PC-3 (cell line): ENCODE data around the gene RPL39. TPM values are rescaled to one million over a fixed set of nuclear protein-coding genes. Genes with fewer than 3 reads are reported as not detected.
"Not testable (repeated sequence)": the region's sequence is repeated elsewhere in the genome, so short reads cannot be mapped to it uniquely, and the experiment has no call there.

Experiments used
- ATAC-seq: fragments of 200-7000 bp; cut with Tn5 transposase; 2 replicates; pipeline ENCODE4 v1.9.1; 2020; ENCODE audit warnings: mild to moderate bottlenecking, moderate library complexity
- BruUV-seq: library from RNA; stranded (reverse); fragments of 400-500 nt; replicated peaks from 2 replicates; lab custom pipeline; 2021; lab: Mats Ljungman, UMichigan
- CTCF ChIA-PET: fragments of 300-600 bp; sonication (Branson Sonifier 250); formaldehyde crosslinking; loops from one replicate; lab custom pipeline; 2022; ENCODE audit warnings: antibody characterized with exemption; lab: Charles Lee
- POLR2A ChIA-PET: fragments of 300-600 bp; sonication (Branson Sonifier 250); formaldehyde crosslinking; loops from one replicate; lab custom pipeline; 2022; ENCODE audit warnings: antibody characterized with exemption; ENCODE audit not compliant: unreplicated experiment; lab: Charles Lee
- DNase-seq: peaks from one replicate; pipeline ENCODE4 v3.0.0-alpha.2; 2015
- H2AFZ ChIP-seq: fragments of 300-600 bp; sonication (generic); 2 replicates; pipeline ENCODE4 v1.6.0; 2016; ENCODE audit warnings: antibody characterized with exemption, low read length
- H3F3A ChIP-seq: fragments of 300-600 bp; sonication (generic); one replicate; pipeline ENCODE4 v1.6.0; 2017; ENCODE audit warnings: antibody characterized with exemption, low read length, control low read depth, mild to moderate bottlenecking; ENCODE audit not compliant: unreplicated experiment
- H3K27ac ChIP-seq: fragments of 300-600 bp; sonication (generic); 2 replicates; pipeline ENCODE4 v1.5.1; 2016; ENCODE audit warnings: mild to moderate bottlenecking, low read length
- H3K27me3 ChIP-seq: fragments of 300-600 bp; sonication (generic); 2 replicates; pipeline ENCODE4 v1.6.1; 2016; ENCODE audit warnings: low read length, mixed read lengths
- H3K36me3 ChIP-seq: fragments of 300-600 bp; sonication (generic); 2 replicates; pipeline ENCODE4 v1.6.1; 2016; ENCODE audit warnings: low read depth, mixed run types, low read length, mixed read lengths
- H3K4me1 ChIP-seq: fragments of 300-600 bp; sonication (generic); 2 replicates; pipeline ENCODE4 v1.5.1; 2016; ENCODE audit warnings: low read length; ENCODE audit not compliant: insufficient read depth
- H3K4me2 ChIP-seq: fragments of 300-600 bp; sonication (generic); 2 replicates; pipeline ENCODE4 v1.6.0; 2016; ENCODE audit warnings: low read length
- H3K4me3 ChIP-seq: fragments of 300-600 bp; sonication (generic); 2 replicates; pipeline ENCODE4 v1.5.1; 2016; ENCODE audit warnings: mild to moderate bottlenecking, low read length, mixed read lengths
- H3K79me2 ChIP-seq: fragments of 300-600 bp; sonication (generic); 2 replicates; pipeline ENCODE4 v1.6.1; 2017; ENCODE audit warnings: low read length, mixed read lengths
- H3K9ac ChIP-seq: fragments of 300-600 bp; sonication (generic); 2 replicates; pipeline ENCODE4 v1.6.0; 2016; ENCODE audit warnings: mild to moderate bottlenecking, low read length
- H3K9me2 ChIP-seq: fragments of 300-600 bp; sonication (generic); replicated peaks from 2 replicates; pipeline ENCODE4 v1.6.1; 2016; ENCODE audit warnings: mixed run types, low read length, mixed read lengths
- H3K9me3 ChIP-seq: fragments of 300-600 bp; sonication (generic); 2 replicates; pipeline ENCODE4 v1.6.1; 2016; ENCODE audit warnings: low read length, mixed read lengths
- H4K20me1 ChIP-seq: fragments of 300-600 bp; sonication (generic); 2 replicates; pipeline ENCODE4 v1.6.1; 2016; ENCODE audit warnings: low read length, mixed read lengths
- CTCF ChIP-seq: fragments of 300-600 bp; sonication (generic); conservative IDR thresholded peaks from 2 replicates; pipeline ENCODE4 v1.5.1; 2017; ENCODE audit warnings: antibody characterized with exemption, low read depth, mild to moderate bottlenecking, low read length
- EZH2 ChIP-seq: fragments of 300-600 bp; sonication (generic); IDR thresholded peaks from one replicate; pipeline ENCODE4 v1.6.1; 2017; ENCODE audit warnings: antibody characterized with exemption, mild to moderate bottlenecking, low read length; ENCODE audit not compliant: unreplicated experiment
- EZH2phosphoT487 ChIP-seq: fragments of 300-600 bp; sonication (generic); IDR thresholded peaks from 2 replicates; pipeline ENCODE4 v1.6.1; 2018; ENCODE audit warnings: mild to moderate bottlenecking, antibody characterized with exemption, low read length, borderline replicate concordance
- intact Hi-C: fragments of 100-400 bp; cut with micrococcal nuclease; formaldehyde crosslinking; loops from 2 replicates; pipeline ENCODE4 v1.9.0; 2023
- total RNA-seq: library from RNA; depleted of rRNA; stranded (reverse); fragments of >200 nt; gene quantifications from 2 replicates; pipeline ENCODE4 v1.2.3, GENCODE V29; 2014

The RPL39 gene
- total RNA-seq, 1 experiment from 2014 or later = 1,578 TPM

- CTCF ChIA-PET = no interaction called here
- intact Hi-C loops = no loop called here
- Histone ChIP-seq H3K79me2 (no peaks in the 10 kb centered on the region), H4K20me1 (no peaks in the 10 kb centered on the region), H3K27me3 (no peaks in the 10 kb centered on the region), H3K4me1 (peaks cover 6% of the 10 kb centered on the region), H3K4me3 (no peak overlapping the region), H3K4me2 (no peak overlapping the region), H3K36me3 (no peaks in the 10 kb centered on the region), H2AFZ (no peak overlapping the region), H3K9me2 (no peaks in the 10 kb centered on the region), H3F3A (no peaks in the 10 kb centered on the region), H3K27ac (no peak overlapping the region), H3K9me3 (no peaks in the 10 kb centered on the region), H3K9ac (no peak overlapping the region)
- POLR2A ChIA-PET = no interaction called here
- peak; percentile 65 for TF ChIP-seq CTCF
- no peak for TF ChIP-seq EZH2
- TF ChIP-seq EZH2phosphoT487 = no peak
- BruUV-seq = no TSS peak
- no peak for ATAC-seq
- peak; percentile 70 for DNase-seq
Measured at GRCh38 chrX:119753639-119754257, 37.7 kb downstream of the RPL39 start.

- no TSS peak for BruUV-seq
- ATAC-seq = no peak
- no peaks in the 10 kb centered on the region for H3K36me3 ChIP-seq
- no peaks in the 10 kb centered on the region for H3K9me2 ChIP-seq
- H3K4me2 ChIP-seq = no peak overlapping the region
- no peak for TF ChIP-seq EZH2
- TF ChIP-seq EZH2phosphoT487 = no peak
- no peak for TF ChIP-seq CTCF
- no peaks in the 10 kb centered on the region for H3F3A ChIP-seq
- no peaks in the 10 kb centered on the region for H3K27me3 ChIP-seq
- no peak overlapping the region for H3K27ac ChIP-seq
- H2AFZ ChIP-seq = no peak overlapping the region
- H3K79me2 ChIP-seq = no peaks in the 10 kb centered on the region
- ChIA-PET CTCF (interaction anchor here (0.6 kb wide), 1 partner anchor 70 kb away, joined by 8 read pairs; no protein-coding TSS in a partner anchor), POLR2A (no interaction called here)
- intact Hi-C loops = no loop called here
- no peak for DNase-seq
- H4K20me1 ChIP-seq = no peaks in the 10 kb centered on the region
- H3K9ac ChIP-seq = no peak overlapping the region
- peaks cover 6% of the 10 kb centered on the region for H3K4me1 ChIP-seq
- no peak overlapping the region for H3K4me3 ChIP-seq
- no peaks in the 10 kb centered on the region for H3K9me3 ChIP-seq
Measured at GRCh38 chrX:119753001-119753400, 38.4 kb downstream of the RPL39 start.

GRCh38 chrX:119750751-119751150 lies 40.7 kb downstream of the RPL39 start:
- H3K9ac ChIP-seq, H3F3A ChIP-seq, H3K27me3 ChIP-seq, H3K4me1 ChIP-seq, intact Hi-C loops, H3K4me3 ChIP-seq, H3K9me3 ChIP-seq, ATAC-seq, H3K79me2 ChIP-seq, H4K20me1 ChIP-seq, POLR2A ChIA-PET, H3K36me3 ChIP-seq, BruUV-seq, H3K9me2 ChIP-seq, H3K27ac ChIP-seq, DNase-seq, H2AFZ ChIP-seq, CTCF ChIA-PET, H3K4me2 ChIP-seq: not testable (repeated sequence)

- H3K79me2 ChIP-seq, H3K4me1 ChIP-seq, H3F3A ChIP-seq, H3K9ac ChIP-seq, CTCF ChIA-PET, H3K27ac ChIP-seq, H4K20me1 ChIP-seq, H2AFZ ChIP-seq, H3K27me3 ChIP-seq, H3K9me3 ChIP-seq, H3K4me2 ChIP-seq, ATAC-seq, BruUV-seq, H3K9me2 ChIP-seq, POLR2A ChIA-PET, DNase-seq, H3K4me3 ChIP-seq, intact Hi-C loops, H3K36me3 ChIP-seq: not testable (repeated sequence)
Measured at GRCh38 chrX:119750131-119750530, 41.3 kb downstream of the RPL39 start.
